Left lung (tissue), 10 donors: Measurements from ENCODE around the gene ABHD15. TPM values are rescaled to one million over a fixed set of nuclear protein-coding genes. Genes with fewer than 3 reads are reported as not detected.
A peak's percentile ranks its signal among the peaks of the same experiment; 100 is the strongest.

Experiments
- ATAC-seq: fragments of 200-7000 bp; cut with Tn5 transposase; one replicate; pipeline ENCODE4 v1.9.1; 2020; ENCODE audit warnings: moderate library complexity
- DNase-seq, 4 donors: peaks; one replicate each; pipeline ENCODE4 v3.0.0-alpha.2; 2013 to 2020
- H3K27ac ChIP-seq, 2 donors: fragments of 200-600 bp; sonication (generic) in 1 of 2; one replicate each; pipeline versions ENCODE4 v1.5.0 to v1.8.0; 2020 to 2021
- H3K27me3 ChIP-seq, 2 donors: fragments of 200-600 bp; sonication (generic) in 1 of 2; one replicate each; pipeline versions ENCODE4 v1.5.0 to v1.8.0; 2020 to 2021
- H3K36me3 ChIP-seq, 2 donors: fragments of 200-600 bp; sonication (generic) in 1 of 2; one replicate each; pipeline versions ENCODE4 v1.5.0 to v1.8.0; 2020 to 2021
- H3K4me1 ChIP-seq, 2 donors: fragments of 200-600 bp; one replicate each; pipeline ENCODE4 v1.8.0; 2021
- H3K4me3 ChIP-seq, 2 donors: fragments of 200-600 bp; sonication (generic) in 1 of 2; one replicate each; pipeline versions ENCODE4 v1.5.0 to v1.8.0; 2020 to 2021; ENCODE audit warnings: mild to moderate bottlenecking in 1 of 2
- H3K9me3 ChIP-seq, 2 donors: fragments of 200-600 bp; sonication (generic) in 1 of 2; one replicate each; pipeline versions ENCODE4 v1.5.0 to v1.8.0; 2020 to 2021
- intact Hi-C, 2 donors: fragments of 100-400 bp; cut with DNase I; formaldehyde crosslinking; loops; one replicate each; pipeline versions ENCODE4 v1.11.2 to v1.14.2; 2022
- polyA plus RNA-seq, 6 donors: library from polyadenylated mRNA; unstranded; fragments of 120-200 nt; gene quantifications; one replicate each; pipeline ENCODE4 v1.2.1, GENCODE V29; 2013; ENCODE audit not compliant: insufficient read length in 6 of 6
- total RNA-seq, 2 donors: library from RNA; stranded (reverse); fragmentation: NEBNext Ultra II Directional; extraction: Animal tissue kit (Norgen Biotek cat#: 25700); gene quantifications; one replicate each; pipeline ENCODE4 v1.2.1, GENCODE V29; 2021
- TF ChIP-seq, protein P1 (sequence below), 2 donors: fragments of 200-600 bp; sonication (generic) in 1 of 2; IDR thresholded peaks; one replicate each; pipeline versions ENCODE4 v1.5.0 to v1.8.0; 2021; ENCODE audit warnings: antibody characterized with exemption in 2 of 2
- donor health status: DM: no; HTN: yes; CAD: no.
- donor health status: DM: no; HTN: no; CAD: no.

The ABHD15 gene
- total and polyA plus RNA-seq, 8 donors, result 3.0 to 11.3 (median 4.0) TPM

DNA sequence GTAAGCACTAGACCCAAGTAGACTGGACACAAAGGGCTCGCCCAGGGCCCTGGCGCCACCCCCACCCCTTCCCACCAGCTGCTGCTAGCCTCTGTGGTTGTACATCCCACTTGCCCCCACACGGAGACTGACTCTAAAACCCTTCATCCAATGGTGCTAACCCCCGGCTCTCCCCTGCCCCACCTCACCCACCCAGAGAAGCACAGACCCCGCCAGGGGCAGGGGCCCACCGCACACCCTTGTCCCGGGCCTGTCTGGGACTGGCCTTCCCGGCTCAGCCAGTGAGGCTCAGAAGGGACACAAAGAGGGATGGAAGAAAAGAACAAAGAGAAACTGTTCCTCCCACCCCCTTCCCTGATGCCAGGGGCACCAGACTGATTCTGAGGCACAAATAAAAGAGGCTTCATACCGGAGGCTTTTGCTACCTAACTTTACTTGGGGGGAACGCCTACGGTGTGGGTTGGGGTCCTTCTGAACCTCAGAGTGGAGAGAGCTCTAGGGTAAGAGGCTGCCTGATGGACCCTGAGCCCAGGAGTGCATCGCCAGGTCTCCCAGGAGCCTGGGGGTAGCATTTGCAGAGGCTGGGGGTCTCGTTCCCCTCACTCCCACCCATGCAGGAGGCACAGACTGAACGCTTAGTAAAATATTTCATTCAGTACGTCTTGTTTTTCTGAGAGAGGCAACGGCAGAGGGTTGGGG is 47.7 kb upstream of the ABHD15 start:
- intact Hi-C loops, result no loop called here

DNA sequence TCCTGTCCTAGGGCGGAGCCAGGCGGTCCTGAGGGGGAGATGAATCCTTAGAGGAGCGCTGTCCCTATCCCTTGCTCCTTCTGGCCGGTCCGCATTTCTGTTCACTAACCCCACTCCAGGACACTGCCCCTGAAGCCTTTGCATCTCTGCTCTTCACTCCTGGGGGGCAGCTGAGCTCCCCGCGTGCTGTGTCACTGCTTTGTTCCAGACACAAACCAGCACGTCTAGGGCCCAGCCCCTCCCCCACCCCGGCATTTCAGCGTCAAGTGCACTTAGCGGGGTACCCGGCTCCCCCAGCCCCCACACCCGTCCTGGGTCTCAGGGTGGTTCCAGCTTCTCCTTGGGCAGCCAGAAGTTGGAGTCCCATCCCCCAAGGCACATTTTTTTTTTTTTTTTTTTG is 47.0 kb upstream of the ABHD15 start:
- Histone ChIP-seq H3K4me3 (peak overlapping the region in 1 of 2 donors; percentile 27), H3K27me3 (peaks cover 0 to 66% of the 10 kb centered on the region in 2 donors), H3K9me3 (no peaks in the 10 kb centered on the region), H3K27ac (no peak overlapping the region), H3K4me1 (peaks cover 35 to 60% of the 10 kb centered on the region in 2 donors), H3K36me3 (no peaks in the 10 kb centered on the region)
- ATAC-seq (no peak), DNase-seq (peak in 1 of 4 donors; percentile 59)
- TF ChIP-seq, protein P1, sequence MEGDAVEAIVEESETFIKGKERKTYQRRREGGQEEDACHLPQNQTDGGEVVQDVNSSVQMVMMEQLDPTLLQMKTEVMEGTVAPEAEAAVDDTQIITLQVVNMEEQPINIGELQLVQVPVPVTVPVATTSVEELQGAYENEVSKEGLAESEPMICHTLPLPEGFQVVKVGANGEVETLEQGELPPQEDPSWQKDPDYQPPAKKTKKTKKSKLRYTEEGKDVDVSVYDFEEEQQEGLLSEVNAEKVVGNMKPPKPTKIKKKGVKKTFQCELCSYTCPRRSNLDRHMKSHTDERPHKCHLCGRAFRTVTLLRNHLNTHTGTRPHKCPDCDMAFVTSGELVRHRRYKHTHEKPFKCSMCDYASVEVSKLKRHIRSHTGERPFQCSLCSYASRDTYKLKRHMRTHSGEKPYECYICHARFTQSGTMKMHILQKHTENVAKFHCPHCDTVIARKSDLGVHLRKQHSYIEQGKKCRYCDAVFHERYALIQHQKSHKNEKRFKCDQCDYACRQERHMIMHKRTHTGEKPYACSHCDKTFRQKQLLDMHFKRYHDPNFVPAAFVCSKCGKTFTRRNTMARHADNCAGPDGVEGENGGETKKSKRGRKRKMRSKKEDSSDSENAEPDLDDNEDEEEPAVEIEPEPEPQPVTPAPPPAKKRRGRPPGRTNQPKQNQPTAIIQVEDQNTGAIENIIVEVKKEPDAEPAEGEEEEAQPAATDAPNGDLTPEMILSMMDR (IDR thresholded peaks at IDR 0.05), result no peak
- intact Hi-C loops, result no loop called here

More for the DNA sequence above, 47.7 kb upstream of the ABHD15 start:
- Histone ChIP-seq H3K27ac (no peak overlapping the region), H3K27me3 (peaks cover 0 to 72% of the 10 kb centered on the region in 2 donors), H3K9me3 (no peaks in the 10 kb centered on the region), H3K4me3 (no peak overlapping the region), H3K4me1 (peaks cover 35 to 60% of the 10 kb centered on the region in 2 donors), H3K36me3 (no peaks in the 10 kb centered on the region)
- peak in 1 of 4 donors; percentile 69 for DNase-seq
- ATAC-seq, result no peak
- TF ChIP-seq, protein P1 (IDR thresholded peaks at IDR 0.05), result no peak

DNA sequence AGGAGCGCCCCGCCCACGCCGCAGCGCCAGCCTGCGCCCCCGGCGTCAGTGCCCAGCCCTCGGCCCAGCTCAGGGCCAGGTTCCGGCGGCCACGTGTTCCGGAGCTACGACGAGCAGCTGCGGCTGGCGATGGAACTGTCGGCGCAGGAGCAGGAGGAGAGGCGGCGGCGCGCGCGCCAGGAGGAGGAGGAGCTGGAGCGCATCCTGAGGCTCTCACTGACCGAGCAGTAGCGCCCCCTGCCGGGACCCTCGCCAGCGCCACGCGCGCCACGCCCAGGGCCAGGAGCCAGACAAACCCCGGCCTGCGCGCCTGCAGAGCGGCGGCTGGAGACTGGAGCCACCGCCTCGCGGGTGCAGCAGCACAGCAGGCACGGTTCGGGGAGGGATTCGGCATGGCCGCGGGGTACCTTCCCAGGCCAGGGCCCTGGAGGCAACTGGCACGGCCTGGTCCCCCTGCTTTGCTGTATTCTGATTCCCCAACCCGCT is 46.6 kb upstream of the ABHD15 start:
- no peaks in the 10 kb centered on the region for H3K36me3 ChIP-seq
- peak overlapping the region in 1 of 2 donors; percentile 27 for H3K4me3 ChIP-seq
- peak; percentile 68 for ATAC-seq
- TF ChIP-seq, protein P1 (IDR thresholded peaks at IDR 0.05), result peak; percentile 76 to 95
- peaks cover 0 to 61% of the 10 kb centered on the region in 2 donors for H3K27me3 ChIP-seq
- intact Hi-C loops, result no loop called here
- H3K4me1 ChIP-seq, result peaks cover 35 to 56% of the 10 kb centered on the region in 2 donors
- no peaks in the 10 kb centered on the region for H3K9me3 ChIP-seq
- DNase-seq, result peak; percentile 81 to 98 (median 92)
- H3K27ac ChIP-seq, result no peak overlapping the region

DNA sequence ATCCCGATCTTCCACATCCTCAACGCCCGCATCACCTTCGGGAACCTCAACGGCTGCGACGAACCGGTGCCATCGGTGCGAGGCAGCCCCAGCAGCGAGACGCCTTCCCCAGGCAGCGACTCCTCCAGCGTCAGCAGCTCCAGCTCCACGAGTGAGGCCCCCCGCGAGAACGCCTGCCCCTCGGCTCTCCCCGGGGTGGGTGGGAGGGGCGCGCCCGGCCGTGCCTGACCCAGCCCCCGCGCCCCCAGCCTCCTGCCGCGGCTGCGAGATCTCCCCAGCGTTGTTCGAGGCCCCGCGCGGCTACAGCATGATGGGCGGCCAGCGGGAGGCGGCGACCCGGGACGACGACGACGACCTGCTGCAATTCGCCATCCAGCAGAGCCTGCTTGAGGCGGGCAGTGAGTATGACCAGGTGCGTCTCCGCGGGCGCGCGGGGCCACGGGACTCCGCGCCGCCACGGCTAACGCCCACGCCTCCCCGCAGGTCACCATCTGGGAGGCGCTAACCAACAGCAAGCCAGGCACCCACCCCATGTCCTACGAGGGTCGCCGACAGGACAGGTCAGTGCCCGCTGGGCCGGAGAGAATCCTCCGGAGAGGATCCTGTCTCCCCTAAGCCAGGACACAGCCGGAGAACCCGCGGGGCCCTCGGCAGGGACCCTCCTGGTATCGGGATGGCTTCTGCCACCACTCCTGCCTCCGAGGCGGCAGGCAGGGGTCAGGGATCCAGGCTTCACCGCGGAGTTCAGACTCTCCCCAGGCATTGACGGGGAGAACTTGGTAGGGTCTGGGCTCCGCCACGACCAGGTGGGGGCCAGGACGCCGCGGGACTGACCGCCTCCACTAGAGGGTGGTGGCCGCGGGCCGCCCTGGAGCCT is 45.8 kb upstream of the ABHD15 start:
- Histone ChIP-seq H3K4me1 (peaks cover 30 to 49% of the 10 kb centered on the region in 2 donors), H3K27ac (no peak overlapping the region), H3K36me3 (no peaks in the 10 kb centered on the region), H3K9me3 (no peaks in the 10 kb centered on the region), H3K27me3 (peaks cover 0 to 55% of the 10 kb centered on the region in 2 donors), H3K4me3 (peak overlapping the region in 1 of 2 donors; percentile 27)
- intact Hi-C loops, result no loop called here
- DNase-seq (peak in 1 of 4 donors; percentile 77), ATAC-seq (no peak)
- TF ChIP-seq, protein P1 (IDR thresholded peaks at IDR 0.05), result no peak

DNA sequence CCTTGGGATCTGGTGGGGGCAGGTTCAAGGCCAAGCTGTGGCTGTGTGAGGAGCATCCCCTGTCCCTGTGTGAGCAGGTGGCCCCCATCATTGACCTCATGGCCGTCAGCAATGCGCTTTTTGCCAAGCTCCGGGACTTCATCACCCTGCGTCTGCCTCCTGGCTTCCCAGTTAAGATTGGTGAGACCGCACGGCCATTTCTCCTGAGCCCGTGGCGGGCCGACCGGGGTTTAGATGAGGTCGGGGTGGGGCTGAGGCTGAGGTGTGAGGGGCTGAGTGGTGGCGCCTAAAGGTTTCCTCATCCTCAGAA is 45.2 kb upstream of the ABHD15 start:
- Histone ChIP-seq H3K27me3 (peaks cover 0 to 49% of the 10 kb centered on the region in 2 donors), H3K27ac (no peak overlapping the region), H3K4me3 (no peak overlapping the region), H3K9me3 (no peaks in the 10 kb centered on the region), H3K36me3 (no peaks in the 10 kb centered on the region), H3K4me1 (peaks cover 24 to 43% of the 10 kb centered on the region in 2 donors)
- DNase-seq (no peak), ATAC-seq (no peak)
- TF ChIP-seq, protein P1 (IDR thresholded peaks at IDR 0.05), result no peak
- intact Hi-C loops, result no loop called here
